Measurements from ENCODE around the gene GNAT1. TPM values are rescaled to one million over a fixed set of nuclear protein-coding genes. Genes with fewer than 3 reads are reported as not detected.

GNAT1 gene
- total RNA-seq, 1 experiment from 2014 or later, result not detected

- no peak overlapping the region for H3K27ac ChIP-seq
- peak in 1 of 2 experiments; percentile 41 for DNase-seq
- intact Hi-C loops (cut with micrococcal nuclease; ENCODE audit: unreplicated experiment), result no loop called here
- H4K20me1 ChIP-seq (ENCODE audit: insufficient read depth), result no peaks in the 10 kb centered on the region
- no peak overlapping the region for H3K4me3 ChIP-seq
- H3K9me2 ChIP-seq (ENCODE audit: insufficient read depth), result no peaks in the 10 kb centered on the region
- no peaks in the 10 kb centered on the region for H3K79me2 ChIP-seq (ENCODE audit: low read depth)
- H3F3A ChIP-seq (ENCODE audit: insufficient read depth, low read depth), result 0 out of 2 replicates have a peak, but pooled peaks cover 2% of the 10 kb centered on the region
- no peak for TF ChIP-seq EZH2 (IDR thresholded peaks at IDR 0.05; ENCODE audit: low read depth)
- TF ChIP-seq, protein P1, sequence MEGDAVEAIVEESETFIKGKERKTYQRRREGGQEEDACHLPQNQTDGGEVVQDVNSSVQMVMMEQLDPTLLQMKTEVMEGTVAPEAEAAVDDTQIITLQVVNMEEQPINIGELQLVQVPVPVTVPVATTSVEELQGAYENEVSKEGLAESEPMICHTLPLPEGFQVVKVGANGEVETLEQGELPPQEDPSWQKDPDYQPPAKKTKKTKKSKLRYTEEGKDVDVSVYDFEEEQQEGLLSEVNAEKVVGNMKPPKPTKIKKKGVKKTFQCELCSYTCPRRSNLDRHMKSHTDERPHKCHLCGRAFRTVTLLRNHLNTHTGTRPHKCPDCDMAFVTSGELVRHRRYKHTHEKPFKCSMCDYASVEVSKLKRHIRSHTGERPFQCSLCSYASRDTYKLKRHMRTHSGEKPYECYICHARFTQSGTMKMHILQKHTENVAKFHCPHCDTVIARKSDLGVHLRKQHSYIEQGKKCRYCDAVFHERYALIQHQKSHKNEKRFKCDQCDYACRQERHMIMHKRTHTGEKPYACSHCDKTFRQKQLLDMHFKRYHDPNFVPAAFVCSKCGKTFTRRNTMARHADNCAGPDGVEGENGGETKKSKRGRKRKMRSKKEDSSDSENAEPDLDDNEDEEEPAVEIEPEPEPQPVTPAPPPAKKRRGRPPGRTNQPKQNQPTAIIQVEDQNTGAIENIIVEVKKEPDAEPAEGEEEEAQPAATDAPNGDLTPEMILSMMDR (conservative IDR thresholded peaks at IDR 0.05), result no peak
- no peaks in the 10 kb centered on the region for H3K36me3 ChIP-seq (ENCODE audit: low read depth)
- 0 out of 2 replicates have a peak, but pooled peaks cover 7% of the 10 kb centered on the region for H3K4me1 ChIP-seq (replicated peaks; ENCODE audit: insufficient read depth)
- no peak overlapping the region; the same call in 1 of the 2 replicates for H3K4me2 ChIP-seq
- POLR2A ChIA-PET (ENCODE audit: unreplicated experiment), result interaction anchor here (0.5 to 0.8 kb wide), 2 partner anchors 31 to 322 kb away, joined by 4 to 10 read pairs; no protein-coding TSS in a partner anchor
- BruUV-seq (replicated peaks), result no TSS peak
- H3K27me3 ChIP-seq (ENCODE audit: insufficient read depth, low read depth), result no peaks in the 10 kb centered on the region
- H3K9me3 ChIP-seq (ENCODE audit: insufficient read depth, low read depth), result no peaks in the 10 kb centered on the region
- no peak overlapping the region for H2AFZ ChIP-seq
- CTCF ChIA-PET, result interaction anchor here (0.5 to 1.7 kb wide), 6 partner anchors 10 to 415 kb away, joined by 3 to 13 read pairs (median 6); no protein-coding TSS in a partner anchor
Measured at GRCh38 chr3:50195501-50196252, 4.3 kb downstream of the GNAT1 start.

GRCh38 chr3:50196253-50196801, 4.9 kb downstream of the GNAT1 start:
- Histone ChIP-seq H3K4me1 (replicated peaks; ENCODE audit: insufficient read depth) (0 out of 2 replicates have a peak, but pooled peaks cover 7% of the 10 kb centered on the region), H3K36me3 (ENCODE audit: low read depth) (no peaks in the 10 kb centered on the region), H3K79me2 (ENCODE audit: low read depth) (no peaks in the 10 kb centered on the region), H3F3A (ENCODE audit: insufficient read depth, low read depth) (0 out of 2 replicates have a peak, but pooled peaks cover 2% of the 10 kb centered on the region), H3K9me3 (ENCODE audit: insufficient read depth, low read depth) (no peaks in the 10 kb centered on the region), H3K9me2 (ENCODE audit: insufficient read depth) (no peaks in the 10 kb centered on the region), H2AFZ (no peak overlapping the region), H4K20me1 (ENCODE audit: insufficient read depth) (no peaks in the 10 kb centered on the region), H3K4me3 (no peak overlapping the region), H3K4me2 (no peak overlapping the region), H3K27ac (no peak overlapping the region), H3K27me3 (ENCODE audit: insufficient read depth, low read depth) (no peaks in the 10 kb centered on the region)
- BruUV-seq (replicated peaks), result no TSS peak
- ChIA-PET POLR2A (ENCODE audit: unreplicated experiment) (interaction anchor here (0.8 kb wide), 1 partner anchor 323 kb away, joined by 4 read pairs; no protein-coding TSS in a partner anchor), CTCF (interaction anchor here (0.5 kb wide), 1 partner anchor 414 kb away, joined by 3 read pairs; no protein-coding TSS in a partner anchor)
- TF ChIP-seq EZH2 (IDR thresholded peaks at IDR 0.05; ENCODE audit: low read depth), result no peak
- TF ChIP-seq, protein P1 (conservative IDR thresholded peaks at IDR 0.05), result no peak
- intact Hi-C loops (cut with micrococcal nuclease; ENCODE audit: unreplicated experiment), result no loop called here
- no peak for DNase-seq

DNA sequence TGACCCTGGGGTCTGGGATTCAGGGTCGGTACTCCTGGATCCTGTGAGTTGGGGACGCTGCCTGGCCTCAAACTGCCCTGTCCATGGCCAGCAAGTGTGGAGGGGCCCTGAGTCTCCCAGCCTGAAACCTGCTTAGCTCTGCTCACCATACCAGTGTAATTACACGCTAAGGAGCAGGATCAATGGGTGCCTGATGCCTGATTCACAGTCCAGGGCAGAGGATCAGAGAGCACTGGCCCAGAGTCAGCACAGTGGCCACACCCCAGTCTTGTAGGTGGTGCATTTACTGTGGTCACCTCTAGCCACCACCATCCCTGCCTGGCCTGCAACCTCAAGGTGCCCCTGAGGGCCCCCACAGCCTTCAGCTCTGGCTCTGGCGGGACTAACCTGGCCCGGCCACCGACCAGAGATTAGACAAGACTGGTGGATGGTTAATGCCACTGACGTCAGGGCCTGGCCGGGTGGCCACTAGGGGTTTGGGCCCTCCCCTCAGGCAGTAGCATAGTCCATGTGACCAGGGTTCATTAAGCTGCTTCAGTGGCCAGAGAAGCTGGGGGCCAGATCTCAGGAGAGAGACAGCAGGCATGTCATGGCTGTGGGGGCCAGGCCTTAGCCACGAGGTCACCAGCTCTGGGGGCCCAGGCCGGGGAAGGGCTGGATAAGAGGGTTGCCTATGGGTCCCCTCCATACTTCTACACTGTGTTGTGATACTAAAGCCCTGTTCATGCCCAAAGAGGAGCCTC, 10.3 kb downstream of the GNAT1 start:
- BruUV-seq (replicated peaks), result no TSS peak
- Histone ChIP-seq H3K4me1 (replicated peaks; ENCODE audit: insufficient read depth) (no peaks in the 10 kb centered on the region), H3K36me3 (ENCODE audit: low read depth) (no peaks in the 10 kb centered on the region), H3K27ac (no peak overlapping the region), H3K4me3 (no peak overlapping the region), H3K9me3 (ENCODE audit: insufficient read depth, low read depth) (no peaks in the 10 kb centered on the region), H3F3A (ENCODE audit: insufficient read depth, low read depth) (no peaks in the 10 kb centered on the region), H3K79me2 (ENCODE audit: low read depth) (no peaks in the 10 kb centered on the region), H2AFZ (no peak overlapping the region), H4K20me1 (ENCODE audit: insufficient read depth) (no peaks in the 10 kb centered on the region), H3K4me2 (no peak overlapping the region), H3K27me3 (ENCODE audit: insufficient read depth, low read depth) (peaks cover 21% of the 10 kb centered on the region; the same call in 1 of the 2 replicates), H3K9me2 (ENCODE audit: insufficient read depth) (no peaks in the 10 kb centered on the region)
- intact Hi-C loops (cut with micrococcal nuclease; ENCODE audit: unreplicated experiment), result no loop called here
- ChIA-PET POLR2A (ENCODE audit: unreplicated experiment) (interaction anchor here (0.6 kb wide), 1 partner anchor 136 kb away, joined by 3 read pairs; no protein-coding TSS in a partner anchor), CTCF (interaction anchor here (0.5 to 0.6 kb wide), 2 partner anchors 23 to 316 kb away, joined by 4 to 5 read pairs; no protein-coding TSS in a partner anchor)
- no peak for DNase-seq
- no peak for TF ChIP-seq EZH2 (IDR thresholded peaks at IDR 0.05; ENCODE audit: low read depth)
- TF ChIP-seq, protein P1 (conservative IDR thresholded peaks at IDR 0.05), result no peak
